ENCODE measurements around the gene BAG2. TPM values are rescaled to one million over a fixed set of nuclear protein-coding genes. Genes with fewer than 3 reads are reported as not detected.

Gene BAG2
- total RNA-seq, 1 donor from 2014 or later: 1.5 TPM

DNA sequence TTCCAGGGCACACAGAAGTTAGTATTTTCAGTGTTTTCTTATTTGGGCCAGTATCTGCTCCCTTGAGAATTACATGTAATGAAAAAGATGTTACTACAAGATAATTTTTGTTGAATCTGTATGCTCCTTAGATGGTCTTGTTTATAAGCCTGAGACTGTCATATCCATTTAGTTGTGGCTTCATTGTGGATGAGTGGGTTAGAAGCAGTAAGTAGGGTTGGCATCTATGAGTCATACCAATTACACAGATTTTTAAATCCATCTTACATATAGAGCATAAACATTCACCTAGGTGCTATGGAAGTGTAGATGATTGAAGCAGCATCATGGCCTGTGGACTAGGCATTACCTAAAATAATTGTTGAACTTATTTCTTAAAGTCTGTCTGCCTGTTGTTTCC, 13.5 kb upstream of the BAG2 start:
- no peak overlapping the region for H3K27ac Mint-ChIP-seq
- no peak for TF ChIP-seq EZH2 (IDR thresholded peaks at IDR 0.05)
- Histone ChIP-seq H3K27ac (no peak overlapping the region), H3K4me3 (no peak overlapping the region), H3K27me3 (no peaks in the 10 kb centered on the region), H3K9ac (no peak overlapping the region), H3F3A (ENCODE audit: low read depth) (no peaks in the 10 kb centered on the region), H3K4me1 (no peaks in the 10 kb centered on the region), H3K9me3 (ENCODE audit: low read depth) (no peaks in the 10 kb centered on the region), H3K4me2 (no peak overlapping the region), H2AFZ (replicated peaks) (no peak overlapping the region), H3K79me2 (ENCODE audit: low read depth) (no peaks in the 10 kb centered on the region), H4K20me1 (ENCODE audit: low read depth) (no peaks in the 10 kb centered on the region), H3K36me3 (peaks cover 12% of the 10 kb centered on the region)
- H3K4me3 Mint-ChIP-seq: no peak overlapping the region
- peaks cover 18% of the 10 kb centered on the region for H3K36me3 Mint-ChIP-seq
- DNase-seq (ENCODE audit: low spot score): no peak
- peaks cover 2% of the 10 kb centered on the region for H3K27me3 Mint-ChIP-seq (ENCODE audit: insufficient read depth, low read depth)
- no peaks in the 10 kb centered on the region for H3K4me1 Mint-ChIP-seq
- H3K9me3 Mint-ChIP-seq: peaks cover 2% of the 10 kb centered on the region

DNA sequence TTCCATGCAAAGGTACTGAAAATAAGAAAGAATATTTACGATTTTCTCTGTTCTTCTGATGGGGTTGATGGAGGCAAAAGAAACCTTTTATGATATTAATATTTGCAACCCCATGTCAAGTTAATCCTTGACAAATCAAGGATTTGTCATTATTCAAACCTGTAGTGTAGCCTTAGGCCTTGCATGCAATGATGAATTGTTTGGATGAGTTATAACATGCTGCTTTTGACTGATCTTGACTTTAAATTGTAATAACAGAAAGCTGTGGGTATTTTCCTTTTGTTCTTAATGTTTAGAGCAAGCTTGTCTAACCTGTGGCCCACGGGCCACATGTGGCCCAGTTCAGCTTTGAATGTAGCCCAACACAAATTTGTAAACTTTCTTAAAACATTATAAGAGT, 13.0 kb upstream of the BAG2 start:
- H2AFZ ChIP-seq (replicated peaks): no peak overlapping the region
- H3K79me2 ChIP-seq (ENCODE audit: low read depth): no peaks in the 10 kb centered on the region
- TF ChIP-seq, protein P1, sequence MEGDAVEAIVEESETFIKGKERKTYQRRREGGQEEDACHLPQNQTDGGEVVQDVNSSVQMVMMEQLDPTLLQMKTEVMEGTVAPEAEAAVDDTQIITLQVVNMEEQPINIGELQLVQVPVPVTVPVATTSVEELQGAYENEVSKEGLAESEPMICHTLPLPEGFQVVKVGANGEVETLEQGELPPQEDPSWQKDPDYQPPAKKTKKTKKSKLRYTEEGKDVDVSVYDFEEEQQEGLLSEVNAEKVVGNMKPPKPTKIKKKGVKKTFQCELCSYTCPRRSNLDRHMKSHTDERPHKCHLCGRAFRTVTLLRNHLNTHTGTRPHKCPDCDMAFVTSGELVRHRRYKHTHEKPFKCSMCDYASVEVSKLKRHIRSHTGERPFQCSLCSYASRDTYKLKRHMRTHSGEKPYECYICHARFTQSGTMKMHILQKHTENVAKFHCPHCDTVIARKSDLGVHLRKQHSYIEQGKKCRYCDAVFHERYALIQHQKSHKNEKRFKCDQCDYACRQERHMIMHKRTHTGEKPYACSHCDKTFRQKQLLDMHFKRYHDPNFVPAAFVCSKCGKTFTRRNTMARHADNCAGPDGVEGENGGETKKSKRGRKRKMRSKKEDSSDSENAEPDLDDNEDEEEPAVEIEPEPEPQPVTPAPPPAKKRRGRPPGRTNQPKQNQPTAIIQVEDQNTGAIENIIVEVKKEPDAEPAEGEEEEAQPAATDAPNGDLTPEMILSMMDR (IDR thresholded peaks at IDR 0.05): no peak
- TF ChIP-seq EZH2 (IDR thresholded peaks at IDR 0.05) (no peak), EZH2phosphoT487 (IDR thresholded peaks at IDR 0.05) (no peak)
- peaks cover 2% of the 10 kb centered on the region for H3K27me3 Mint-ChIP-seq (ENCODE audit: insufficient read depth, low read depth)
- H3K36me3 ChIP-seq: peaks cover 7% of the 10 kb centered on the region
- no peak overlapping the region for H3K4me2 ChIP-seq
- H3K4me3 Mint-ChIP-seq: no peak overlapping the region
- H3K9ac ChIP-seq: no peak overlapping the region
- no peaks in the 10 kb centered on the region for H3K9me3 ChIP-seq (ENCODE audit: low read depth)
- no peaks in the 10 kb centered on the region for H3F3A ChIP-seq (ENCODE audit: low read depth)
- no peaks in the 10 kb centered on the region for H3K27me3 ChIP-seq
- no peaks in the 10 kb centered on the region for H3K4me1 Mint-ChIP-seq
- no peaks in the 10 kb centered on the region for H4K20me1 ChIP-seq (ENCODE audit: low read depth)
- H3K27ac Mint-ChIP-seq: no peak overlapping the region
- no peaks in the 10 kb centered on the region for H3K4me1 ChIP-seq
- DNase-seq (ENCODE audit: low spot score): no peak
- peaks cover 5% of the 10 kb centered on the region for H3K9me3 Mint-ChIP-seq
- H3K27ac ChIP-seq: no peak overlapping the region
- peaks cover 23% of the 10 kb centered on the region for H3K36me3 Mint-ChIP-seq
- H3K4me3 ChIP-seq: no peak overlapping the region

DNA sequence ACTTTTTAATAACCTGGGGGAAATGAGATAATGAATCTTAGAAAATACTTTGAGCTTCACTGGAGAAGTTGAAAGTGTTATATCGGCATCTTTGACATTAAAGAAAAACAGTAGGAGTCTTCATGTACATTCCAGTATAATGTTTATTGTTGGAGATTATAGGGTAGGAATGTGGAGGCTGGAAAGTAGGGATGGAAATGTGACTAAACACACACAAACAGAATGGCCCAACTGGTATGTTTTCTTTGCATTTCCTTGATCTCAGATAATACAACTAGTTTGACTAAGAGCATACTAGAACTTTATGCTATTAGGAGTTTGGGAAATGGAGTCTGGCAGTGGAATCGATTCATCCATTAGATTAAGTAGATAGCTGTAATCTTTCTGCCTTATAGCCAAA, 10.1 kb upstream of the BAG2 start:
- H3K36me3 Mint-ChIP-seq: peaks cover 37% of the 10 kb centered on the region

DNA sequence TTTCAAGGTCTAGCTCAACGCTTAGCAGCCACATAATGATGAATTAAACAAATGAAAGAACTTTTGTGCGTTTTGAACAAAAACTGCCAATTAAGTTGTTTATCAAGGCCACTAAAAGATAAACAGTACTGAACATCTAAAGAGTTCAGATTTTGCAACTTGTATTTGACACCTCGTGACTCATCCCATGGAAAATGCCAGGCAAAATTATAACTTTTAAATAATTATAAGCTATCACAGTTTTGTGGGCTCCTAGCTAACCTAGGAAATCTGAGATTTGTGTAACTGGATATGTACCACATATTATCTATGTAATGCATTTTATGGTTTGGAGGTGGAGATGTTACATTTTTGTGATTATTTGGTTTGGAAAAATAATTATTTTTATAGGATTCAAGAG, 9.6 kb upstream of the BAG2 start:
- Histone ChIP-seq H3K9me3 (ENCODE audit: low read depth) (peaks cover 4% of the 10 kb centered on the region), H3K27ac (no peak overlapping the region), H4K20me1 (ENCODE audit: low read depth) (no peaks in the 10 kb centered on the region), H3K4me3 (no peak overlapping the region), H3K4me2 (no peak overlapping the region), H3K4me1 (no peaks in the 10 kb centered on the region), H2AFZ (replicated peaks) (no peak overlapping the region), H3F3A (ENCODE audit: low read depth) (no peaks in the 10 kb centered on the region), H3K27me3 (no peaks in the 10 kb centered on the region), H3K36me3 (no peaks in the 10 kb centered on the region), H3K9ac (no peak overlapping the region), H3K79me2 (ENCODE audit: low read depth) (no peaks in the 10 kb centered on the region)
- DNase-seq (ENCODE audit: low spot score): no peak
- no peak for TF ChIP-seq EZH2 (IDR thresholded peaks at IDR 0.05)
- TF ChIP-seq EZH2phosphoT487 (IDR thresholded peaks at IDR 0.05): no peak
- TF ChIP-seq, protein P1 (IDR thresholded peaks at IDR 0.05): no peak
- Mint-ChIP-seq H3K4me1 (no peaks in the 10 kb centered on the region), H3K9me3 (peaks cover 20% of the 10 kb centered on the region), H3K27me3 (ENCODE audit: insufficient read depth, low read depth) (peaks cover 2% of the 10 kb centered on the region), H3K36me3 (peaks cover 41% of the 10 kb centered on the region), H3K27ac (no peak overlapping the region), H3K4me3 (no peak overlapping the region)

More for the DNA sequence above, 10.1 kb upstream of the BAG2 start:
- Histone ChIP-seq H3K4me3 (no peak overlapping the region), H3K9me3 (ENCODE audit: low read depth) (peaks cover 4% of the 10 kb centered on the region), H3K79me2 (ENCODE audit: low read depth) (no peaks in the 10 kb centered on the region), H3K36me3 (no peaks in the 10 kb centered on the region), H3K27ac (no peak overlapping the region), H2AFZ (replicated peaks) (no peak overlapping the region), H3K4me2 (no peak overlapping the region), H4K20me1 (ENCODE audit: low read depth) (no peaks in the 10 kb centered on the region), H3K27me3 (no peaks in the 10 kb centered on the region), H3K4me1 (no peaks in the 10 kb centered on the region), H3K9ac (no peak overlapping the region), H3F3A (ENCODE audit: low read depth) (no peaks in the 10 kb centered on the region)
- Mint-ChIP-seq H3K27me3 (ENCODE audit: insufficient read depth, low read depth) (peaks cover 2% of the 10 kb centered on the region), H3K9me3 (peaks cover 20% of the 10 kb centered on the region), H3K4me3 (no peak overlapping the region), H3K27ac (no peak overlapping the region), H3K4me1 (no peaks in the 10 kb centered on the region)
- DNase-seq (ENCODE audit: low spot score): no peak
- TF ChIP-seq, protein P1 (IDR thresholded peaks at IDR 0.05): no peak
- TF ChIP-seq EZH2 (IDR thresholded peaks at IDR 0.05) (no peak), EZH2phosphoT487 (IDR thresholded peaks at IDR 0.05) (no peak)

Measured in neural progenitor cell (in vitro differentiated cells).